Breast epithelium (tissue), 4 donors: Measurements from ENCODE around the gene TRIM37. TPM values are rescaled to one million over a fixed set of nuclear protein-coding genes. Genes with fewer than 3 reads are reported as not detected.

Source experiments
- DNase-seq, 2 donors: peaks; one replicate each; pipeline ENCODE4 v3.0.0-alpha.2; 2019; ENCODE audit warnings: low spot score in 2 of 2
- H3K27ac ChIP-seq, 2 donors: fragments of 200-600 bp; sonication (generic) in 1 of 2; one replicate each; pipeline ENCODE4 v1.5.1; 2016 to 2019; ENCODE audit warnings: mild to moderate bottlenecking in 1 of 2
- H3K27me3 ChIP-seq, 2 donors: fragments of 200-600 bp; sonication (generic) in 1 of 2; one replicate each; pipeline versions ENCODE4 v1.5.1 to v1.6.0; 2017 to 2019; ENCODE audit warnings: control low read depth in 1 of 2, mild to moderate bottlenecking in 1 of 2
- H3K36me3 ChIP-seq: fragments of 200-600 bp; one replicate; pipeline ENCODE4 v1.5.1; 2019
- H3K4me1 ChIP-seq, 2 donors: fragments of 200-600 bp; sonication (generic); one replicate each; pipeline ENCODE4 v1.5.1; 2016 to 2019; ENCODE audit warnings: control low read depth in 1 of 2
- H3K4me3 ChIP-seq, 3 donors: fragments of 200-600 bp; sonication (generic); 1 replicate in 2 of 3; 2 replicates in 1 of 3; pipeline ENCODE4 v1.5.1; 2016 to 2019; ENCODE audit warnings: mild to moderate bottlenecking in 3 of 3, moderate library complexity in 2 of 3
- H3K9me3 ChIP-seq, 2 donors: fragments of 200-600 bp; sonication (generic) in 1 of 2; one replicate each; pipeline ENCODE4 v1.5.1; 2016 to 2019; ENCODE audit warnings: control low read depth in 1 of 2
- POLR2A ChIP-seq: fragments of 450-650 bp; IDR thresholded peaks from one replicate; pipeline ENCODE4 v1.6.1; 2016; ENCODE audit warnings: antibody characterized with exemption, mild to moderate bottlenecking, moderate library complexity
- POLR2AphosphoS5 ChIP-seq, 3 donors: sonication (generic); formaldehyde crosslinking; IDR thresholded peaks; one replicate each; pipeline ENCODE4 v1.6.1; 2017; ENCODE audit warnings: antibody characterized with exemption in 3 of 3
- intact Hi-C: fragments of 100-400 bp; cut with DNase I; formaldehyde crosslinking; loops from one replicate; pipeline ENCODE4 v1.15.1; 2023; ENCODE audit warnings: low total_unique reads
- total RNA-seq, 3 donors: library from RNA; depleted of rRNA; stranded (reverse); fragments of >200 nt; gene quantifications; one replicate each; pipeline ENCODE4 v1.1.0, GENCODE V29; 2016
- TF ChIP-seq, protein P1 (sequence below), 3 donors: fragments of 450-650 bp; IDR thresholded peaks; one replicate each; pipeline ENCODE4 v1.5.1; 2016 to 2017; ENCODE audit warnings: antibody characterized with exemption in 3 of 3, mild to moderate bottlenecking in 3 of 3, moderate library complexity in 3 of 3

The TRIM37 gene
- total RNA-seq, 3 donors from 2014 or later, result 18.7 to 24.6 (median 20.9) TPM

DNA sequence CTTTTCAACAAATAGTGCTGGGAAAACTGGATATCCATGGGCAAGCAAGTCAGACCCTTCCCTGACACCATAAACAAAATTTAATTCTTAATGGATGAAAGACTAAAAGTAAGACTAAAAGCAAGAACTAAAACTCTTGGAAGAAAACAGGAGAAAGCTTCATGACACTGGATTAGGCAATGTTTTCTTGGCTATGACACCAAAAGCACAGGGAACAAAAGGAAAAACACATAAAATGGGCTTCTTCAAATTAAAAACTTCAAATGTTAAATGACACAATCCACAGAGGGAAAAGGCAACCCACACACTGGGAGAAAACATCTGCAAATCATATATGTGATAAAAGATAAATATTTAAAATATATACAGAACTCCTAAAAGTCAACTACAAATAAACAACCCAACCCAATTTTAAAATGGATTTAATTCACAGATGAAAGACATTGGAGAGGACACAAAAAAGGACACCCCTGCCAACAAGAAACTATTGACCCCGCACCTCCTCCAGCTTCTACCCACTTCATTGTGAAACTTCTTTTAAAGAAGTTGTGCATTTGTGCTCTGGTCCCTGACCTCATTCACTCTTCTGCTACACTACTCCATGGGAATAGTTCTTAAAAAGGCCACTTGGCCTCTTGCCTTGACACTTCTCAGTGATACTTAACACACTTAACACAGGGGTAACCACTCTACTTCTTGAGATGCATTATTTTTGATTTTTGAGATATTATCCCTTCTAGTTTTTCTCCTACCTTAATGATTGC, 80.3 kb downstream of the TRIM37 start:
- Histone ChIP-seq H3K4me3 (no peak overlapping the region), H3K4me1 (peaks cover 0 to 4% of the 10 kb centered on the region in 2 donors), H3K27ac (peak overlapping the region in 1 of 2 donors; percentile 15), H3K9me3 (no peaks in the 10 kb centered on the region), H3K27me3 (no peaks in the 10 kb centered on the region), H3K36me3 (no peaks in the 10 kb centered on the region)
- intact Hi-C loops, result no loop called here
- TF ChIP-seq POLR2A, result no peak
- TF ChIP-seq POLR2AphosphoS5 (IDR thresholded peaks at IDR 0.05), result no peak
- TF ChIP-seq, protein P1, sequence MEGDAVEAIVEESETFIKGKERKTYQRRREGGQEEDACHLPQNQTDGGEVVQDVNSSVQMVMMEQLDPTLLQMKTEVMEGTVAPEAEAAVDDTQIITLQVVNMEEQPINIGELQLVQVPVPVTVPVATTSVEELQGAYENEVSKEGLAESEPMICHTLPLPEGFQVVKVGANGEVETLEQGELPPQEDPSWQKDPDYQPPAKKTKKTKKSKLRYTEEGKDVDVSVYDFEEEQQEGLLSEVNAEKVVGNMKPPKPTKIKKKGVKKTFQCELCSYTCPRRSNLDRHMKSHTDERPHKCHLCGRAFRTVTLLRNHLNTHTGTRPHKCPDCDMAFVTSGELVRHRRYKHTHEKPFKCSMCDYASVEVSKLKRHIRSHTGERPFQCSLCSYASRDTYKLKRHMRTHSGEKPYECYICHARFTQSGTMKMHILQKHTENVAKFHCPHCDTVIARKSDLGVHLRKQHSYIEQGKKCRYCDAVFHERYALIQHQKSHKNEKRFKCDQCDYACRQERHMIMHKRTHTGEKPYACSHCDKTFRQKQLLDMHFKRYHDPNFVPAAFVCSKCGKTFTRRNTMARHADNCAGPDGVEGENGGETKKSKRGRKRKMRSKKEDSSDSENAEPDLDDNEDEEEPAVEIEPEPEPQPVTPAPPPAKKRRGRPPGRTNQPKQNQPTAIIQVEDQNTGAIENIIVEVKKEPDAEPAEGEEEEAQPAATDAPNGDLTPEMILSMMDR (IDR thresholded peaks at IDR 0.05), result no peak
- no peak for DNase-seq

DNA sequence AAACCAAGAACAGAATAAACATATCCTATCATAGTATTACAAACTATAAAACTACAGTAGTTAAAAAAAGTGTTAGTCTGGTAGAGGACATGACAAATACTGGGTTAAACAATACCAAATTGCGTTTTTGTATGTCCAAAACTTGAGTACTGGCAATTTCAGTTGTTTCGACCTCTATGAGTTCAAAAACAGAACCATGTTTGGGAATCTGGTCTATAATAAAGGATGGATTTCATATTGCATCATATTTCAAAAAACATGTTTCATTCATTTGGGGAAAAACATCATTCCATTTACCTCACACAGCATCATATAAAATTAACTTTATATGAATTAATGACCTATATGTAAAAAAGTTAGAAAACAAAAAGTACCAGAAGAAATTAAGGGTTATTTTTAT, 81.8 kb downstream of the TRIM37 start:
- no peak for DNase-seq
- H3K9me3 ChIP-seq, result no peaks in the 10 kb centered on the region
- intact Hi-C loops, result no loop called here
- H3K4me1 ChIP-seq, result peaks cover 0 to 4% of the 10 kb centered on the region in 2 donors
- H3K36me3 ChIP-seq, result no peaks in the 10 kb centered on the region
- TF ChIP-seq POLR2A (no peak), POLR2AphosphoS5 (IDR thresholded peaks at IDR 0.05) (no peak)
- TF ChIP-seq, protein P1 (IDR thresholded peaks at IDR 0.05), result no peak
- no peak overlapping the region for H3K27ac ChIP-seq
- H3K4me3 ChIP-seq, result no peak overlapping the region
- H3K27me3 ChIP-seq, result no peaks in the 10 kb centered on the region

DNA sequence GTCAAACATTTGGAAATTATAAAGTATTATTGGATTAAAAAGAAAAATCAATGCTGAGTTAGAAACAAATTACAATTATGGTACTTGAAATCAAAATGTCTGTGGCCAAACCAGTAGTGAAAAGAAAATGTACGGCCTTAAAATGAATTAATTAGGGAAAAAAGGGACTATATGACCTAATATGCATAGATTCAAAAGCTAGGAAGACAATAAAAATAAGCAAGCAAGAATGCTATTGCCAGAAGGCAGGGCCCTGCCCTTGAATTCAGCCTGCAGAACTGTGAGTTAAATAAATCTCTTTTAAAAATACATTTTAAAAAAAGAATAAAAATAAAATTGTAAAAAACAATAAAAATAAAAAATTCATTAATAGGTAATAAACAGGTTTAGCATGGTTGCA, 88.7 kb downstream of the TRIM37 start:
- Histone ChIP-seq H3K9me3 (no peaks in the 10 kb centered on the region), H3K36me3 (no peaks in the 10 kb centered on the region), H3K4me3 (no peak overlapping the region), H3K27ac (no peak overlapping the region), H3K4me1 (no peaks in the 10 kb centered on the region), H3K27me3 (no peaks in the 10 kb centered on the region)
- intact Hi-C loops, result no loop called here
- TF ChIP-seq, protein P1 (IDR thresholded peaks at IDR 0.05), result no peak
- TF ChIP-seq POLR2AphosphoS5 (IDR thresholded peaks at IDR 0.05), result no peak
- TF ChIP-seq POLR2A, result no peak
- no peak for DNase-seq

DNA sequence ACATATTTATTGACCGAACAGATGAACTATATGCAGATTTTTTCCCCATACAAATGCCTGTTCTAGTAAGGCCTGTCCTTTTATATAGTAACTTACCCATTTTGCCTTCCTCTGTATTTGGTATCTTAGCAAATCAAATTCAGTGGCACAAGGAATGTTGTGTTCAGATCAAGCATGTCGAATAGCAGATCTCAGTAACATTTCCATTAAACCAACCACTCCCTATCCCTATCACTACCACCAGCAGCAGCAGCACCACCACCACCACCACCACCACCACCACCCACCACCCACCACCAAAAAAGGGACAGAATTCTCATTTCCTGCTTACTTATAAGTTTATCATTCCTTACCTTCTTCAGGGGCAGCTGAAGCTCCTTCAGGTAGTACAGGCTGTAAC, 94.7 kb downstream of the TRIM37 start:
- H3K9me3 ChIP-seq, result no peaks in the 10 kb centered on the region
- no peaks in the 10 kb centered on the region for H3K36me3 ChIP-seq
- no peak overlapping the region for H3K27ac ChIP-seq
- TF ChIP-seq POLR2AphosphoS5 (IDR thresholded peaks at IDR 0.05) (no peak), POLR2A (no peak)
- TF ChIP-seq, protein P1 (IDR thresholded peaks at IDR 0.05), result no peak
- H3K4me1 ChIP-seq, result no peaks in the 10 kb centered on the region
- DNase-seq, result no peak
- intact Hi-C loops, result no loop called here
- H3K4me3 ChIP-seq, result no peak overlapping the region
- H3K27me3 ChIP-seq, result no peaks in the 10 kb centered on the region

DNA sequence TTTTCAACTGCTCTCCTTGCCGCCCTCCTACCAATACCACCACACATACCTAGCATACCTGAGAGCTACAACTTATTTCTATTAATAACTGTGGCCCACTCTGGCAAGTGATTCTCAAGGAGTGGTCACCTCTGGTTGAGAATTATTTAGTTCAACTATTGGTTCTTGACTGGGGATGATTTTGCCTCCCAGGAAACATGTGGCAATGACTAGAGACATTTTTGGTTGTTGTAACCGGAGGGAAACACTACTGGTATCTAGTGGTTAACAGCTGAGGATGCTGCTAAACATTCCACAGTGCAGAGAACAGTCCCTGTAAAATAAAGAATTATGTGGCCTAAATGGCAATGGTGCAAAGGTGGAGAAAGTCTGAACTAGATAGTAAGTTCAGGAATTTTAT, 96.7 kb downstream of the TRIM37 start:
- TF ChIP-seq POLR2A (no peak), POLR2AphosphoS5 (IDR thresholded peaks at IDR 0.05) (no peak)
- TF ChIP-seq, protein P1 (IDR thresholded peaks at IDR 0.05), result no peak
- intact Hi-C loops, result no loop called here
- Histone ChIP-seq H3K4me3 (no peak overlapping the region), H3K9me3 (no peaks in the 10 kb centered on the region), H3K27ac (no peak overlapping the region), H3K36me3 (no peaks in the 10 kb centered on the region), H3K4me1 (no peaks in the 10 kb centered on the region), H3K27me3 (no peaks in the 10 kb centered on the region)
- DNase-seq, result no peak
